Stomach (tissue), 9 donors: ENCODE measurements around the gene P3H1. TPM values are rescaled to one million over a fixed set of nuclear protein-coding genes. Genes with fewer than 3 reads are reported as not detected.

Experiments
- DNase-seq, 2 donors: peaks; one replicate each; pipeline versions ENCODE4 v3.0.0 to v3.0.0-alpha.2; 2013 to 2019
- H3K27ac ChIP-seq, 5 donors: fragments of 200-600 bp in 4 of 5; sonication (generic) in 4 of 5; one replicate each; pipeline ENCODE4 v1.5.1; 2013 to 2019; ENCODE audit warnings: mild to moderate bottlenecking in 1 of 5, moderate library complexity in 1 of 5
- H3K27me3 ChIP-seq, 3 donors: fragments of 200-600 bp; sonication (generic); one replicate each; pipeline ENCODE4 v1.5.1; 2017 to 2019; ENCODE audit warnings: mixed run types in 1 of 3
- H3K36me3 ChIP-seq, 4 donors: fragments of 200-600 bp; sonication (generic); 1 replicate in 3 of 4; 2 replicates in 1 of 4; pipeline ENCODE4 v1.5.1; 2016 to 2019
- H3K4me1 ChIP-seq, 4 donors: fragments of 200-600 bp; sonication (generic); one replicate each; pipeline ENCODE4 v1.5.1; 2016 to 2019
- H3K4me3 ChIP-seq, 4 donors: fragments of 200-600 bp; sonication (generic) in 3 of 4; one replicate each; pipeline ENCODE4 v1.5.1; 2016 to 2019; ENCODE audit warnings: mild to moderate bottlenecking in 1 of 4
- H3K9me3 ChIP-seq, 4 donors: fragments of 200-600 bp; sonication (generic); one replicate each; pipeline ENCODE4 v1.5.1; 2016 to 2019
- CTCF ChIP-seq, 7 experiments: fragments of 450-650 bp in 4 of 7; fragments of 200-600 bp in 3 of 7; sonication (generic) in 3 of 7; IDR thresholded peaks; one replicate each; pipeline ENCODE4 v1.5.1; 2016 to 2019; ENCODE audit warnings: antibody characterized with exemption in 7 of 7, control low read depth in 2 of 7, mild to moderate bottlenecking in 1 of 7
- EP300 ChIP-seq: sonication (generic); formaldehyde crosslinking; IDR thresholded peaks from one replicate; pipeline ENCODE4 v1.6.1; 2017; ENCODE audit warnings: antibody characterized with exemption
- POLR2A ChIP-seq, 4 donors: fragments of 450-650 bp; IDR thresholded peaks; one replicate each; pipeline ENCODE4 v1.6.1; 2016; ENCODE audit warnings: antibody characterized with exemption in 4 of 4, control low read depth in 2 of 4, mild to moderate bottlenecking in 1 of 4, moderate library complexity in 1 of 4
- POLR2AphosphoS5 ChIP-seq, 3 donors: sonication (generic); formaldehyde crosslinking; IDR thresholded peaks; one replicate each; pipeline ENCODE4 v1.6.1; 2016; ENCODE audit warnings: antibody characterized with exemption in 3 of 3
- WGBS, 5 donors: extraction: QIAGEN DNeasy Blood & Tissue Kit in 3 of 5; methylation state at CpG; one replicate each; pipeline versions ENCODE4 v1.1.5 to v1.1.7; 2013 to 2018; 5-methylcytosine and 5-hydroxymethylcytosine counted together
- intact Hi-C: fragments of 100-400 bp; cut with DNase I; formaldehyde crosslinking; loops from one replicate; pipeline ENCODE4 v1.15.1; 2023; ENCODE audit warnings: low total_unique reads
- polyA plus RNA-seq, 3 donors: library from polyadenylated mRNA; stranded (reverse); fragments of 200-250 nt; gene quantifications; one replicate each; pipeline ENCODE4 v1.2.3, GENCODE V29; 2013
- total RNA-seq, 5 donors: library from RNA; depleted of rRNA; stranded (reverse); fragments of >200 nt; gene quantifications; one replicate each; pipeline versions ENCODE4 v1.1.0 to v1.2.3, GENCODE V29; 2014 to 2016
- donor health status: healthy with polysubstance abuse.
- donor health status: Bipolar disorder and iron deficiency.
- donor health status: healthy.

The P3H1 gene
- total and polyA plus RNA-seq, 8 donors, result 5.0 to 78.2 (median 22.3) TPM

- Histone ChIP-seq H3K4me1 (peaks cover 0 to 10% (median 0%) of the 10 kb centered on the region in 4 donors), H3K4me3 (no peak overlapping the region), H3K27ac (no peak overlapping the region), H3K36me3 (no peaks in the 10 kb centered on the region), H3K9me3 (no peaks in the 10 kb centered on the region), H3K27me3 (no peaks in the 10 kb centered on the region)
- 83 to 91% (median 88%) methylated on average over 11 to 12 of the region's 12 CpGs for WGBS, 5 donors
- TF ChIP-seq POLR2A (IDR thresholded peaks at IDR 0.05), result no peak
- no peak for TF ChIP-seq POLR2AphosphoS5 (IDR thresholded peaks at IDR 0.05)
- no peak for TF ChIP-seq CTCF (IDR thresholded peaks at IDR 0.05)
- TF ChIP-seq EP300, result no peak
- intact Hi-C loops, result no loop called here
- no peak for DNase-seq
These were observed 33.2 kb downstream of the P3H1 start for GRCh38 chr1:42733415-42734200.

GRCh38 chr1:42732126-42732680 lies 34.6 kb downstream of the P3H1 start:
- H3K4me3 ChIP-seq, result no peak overlapping the region

GRCh38 chr1:42731585-42731984 lies 35.2 kb downstream of the P3H1 start:
- no peak for DNase-seq
- TF ChIP-seq CTCF (IDR thresholded peaks at IDR 0.05), result no peak
- no peak for TF ChIP-seq EP300
- no peak for TF ChIP-seq POLR2AphosphoS5 (IDR thresholded peaks at IDR 0.05)
- TF ChIP-seq POLR2A (IDR thresholded peaks at IDR 0.05), result no peak
- no peaks in the 10 kb centered on the region for H3K36me3 ChIP-seq
- H3K27ac ChIP-seq, result no peak overlapping the region
- H3K4me3 ChIP-seq, result no peak overlapping the region
- H3K4me1 ChIP-seq, result no peaks in the 10 kb centered on the region
- H3K27me3 ChIP-seq, result no peaks in the 10 kb centered on the region
- 55 to 66% (median 62%) methylated on average over 3 of the region's 3 CpGs for WGBS, 5 donors
- H3K9me3 ChIP-seq, result no peaks in the 10 kb centered on the region
- intact Hi-C loops, result no loop called here

More at GRCh38 chr1:42732126-42732680, 34.6 kb downstream of the P3H1 start:
- Histone ChIP-seq H3K36me3 (no peaks in the 10 kb centered on the region), H3K27ac (no peak overlapping the region), H3K9me3 (no peaks in the 10 kb centered on the region), H3K4me1 (peaks cover 0 to 4% (median 0%) of the 10 kb centered on the region in 4 donors), H3K27me3 (no peaks in the 10 kb centered on the region)
- intact Hi-C loops, result no loop called here
- no peak for TF ChIP-seq POLR2A (IDR thresholded peaks at IDR 0.05)
- TF ChIP-seq CTCF (IDR thresholded peaks at IDR 0.05), result no peak
- TF ChIP-seq POLR2AphosphoS5 (IDR thresholded peaks at IDR 0.05), result no peak
- TF ChIP-seq EP300, result no peak
- 78 to 86% (median 82%) methylated on average over 10 of the region's 10 CpGs for WGBS, 5 donors
- no peak for DNase-seq

- TF ChIP-seq POLR2AphosphoS5 (IDR thresholded peaks at IDR 0.05) (no peak), EP300 (no peak), CTCF (IDR thresholded peaks at IDR 0.05) (no peak), POLR2A (IDR thresholded peaks at IDR 0.05) (no peak)
- no peak for DNase-seq
- 60 to 72% (median 63%) methylated on average over 4 of the region's 4 CpGs for WGBS, 5 donors
- Histone ChIP-seq H3K4me1 (no peaks in the 10 kb centered on the region), H3K4me3 (no peak overlapping the region), H3K27ac (no peak overlapping the region), H3K9me3 (no peaks in the 10 kb centered on the region), H3K27me3 (no peaks in the 10 kb centered on the region), H3K36me3 (no peaks in the 10 kb centered on the region)
- intact Hi-C loops, result no loop called here
These were observed 35.8 kb downstream of the P3H1 start for GRCh38 chr1:42730988-42731387.
